VCaP (cell line): Measurements from ENCODE around the gene SLC35E2B.

Experiments used
- H3K27ac ChIP-seq: fragments of 450-650 bp; 2 replicates; pipeline ENCODE4 v1.5.1; 2017
- TF ChIP-seq, protein P1 (sequence below): fragments of 450-650 bp; conservative IDR thresholded peaks from 2 replicates; pipeline ENCODE4 v1.5.1; 2017; ENCODE audit warnings: mild to moderate bottlenecking, moderate library complexity

SLC35E2B gene

DNA sequence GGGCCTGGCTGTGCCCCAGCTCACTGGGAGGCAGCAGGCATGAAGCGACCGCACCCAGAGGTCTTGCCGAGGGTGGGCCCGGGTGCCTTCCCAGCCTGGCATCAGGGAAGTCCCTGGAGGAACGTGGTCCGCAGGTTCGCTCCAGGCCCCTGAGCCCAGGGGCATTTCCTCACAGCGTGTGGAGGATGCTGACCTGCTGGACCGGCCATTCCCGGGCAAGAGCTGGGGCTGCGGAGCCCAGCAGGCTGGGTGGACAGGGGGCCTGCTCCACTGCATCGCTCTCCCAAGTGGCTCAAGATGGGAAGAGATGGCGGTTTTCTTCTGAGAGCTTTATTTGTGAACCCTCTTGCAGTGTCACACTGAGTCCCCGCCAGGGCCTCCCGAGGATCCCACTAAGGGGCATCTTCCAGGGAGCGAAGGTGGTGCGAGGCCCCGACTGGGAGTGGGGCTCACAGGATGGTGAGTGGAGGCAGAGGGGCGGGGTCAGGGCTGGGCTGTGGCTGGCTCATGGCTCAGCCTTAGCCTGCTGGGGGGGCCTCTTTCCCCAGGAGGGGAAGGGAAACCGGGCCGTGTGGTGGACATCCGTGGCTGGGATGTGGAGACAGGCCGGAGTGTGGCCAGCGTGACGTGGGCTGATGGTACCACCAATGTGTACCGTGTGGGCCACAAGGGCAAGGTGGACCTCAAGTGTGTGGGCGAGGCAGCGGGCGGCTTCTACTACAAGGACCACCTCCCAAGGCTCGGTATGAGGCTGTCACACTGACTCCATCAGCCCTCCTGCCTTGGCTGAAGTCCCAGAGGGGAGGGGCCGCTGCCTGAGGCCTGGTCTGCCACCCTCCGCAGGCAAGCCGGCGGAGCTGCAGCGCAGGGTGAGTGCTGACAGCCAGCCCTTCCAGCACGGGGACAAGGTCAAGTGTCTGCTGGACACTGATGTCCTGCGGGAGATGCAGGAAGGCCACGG is 67.9 kb downstream of the SLC35E2B start:
- TF ChIP-seq, protein P1, sequence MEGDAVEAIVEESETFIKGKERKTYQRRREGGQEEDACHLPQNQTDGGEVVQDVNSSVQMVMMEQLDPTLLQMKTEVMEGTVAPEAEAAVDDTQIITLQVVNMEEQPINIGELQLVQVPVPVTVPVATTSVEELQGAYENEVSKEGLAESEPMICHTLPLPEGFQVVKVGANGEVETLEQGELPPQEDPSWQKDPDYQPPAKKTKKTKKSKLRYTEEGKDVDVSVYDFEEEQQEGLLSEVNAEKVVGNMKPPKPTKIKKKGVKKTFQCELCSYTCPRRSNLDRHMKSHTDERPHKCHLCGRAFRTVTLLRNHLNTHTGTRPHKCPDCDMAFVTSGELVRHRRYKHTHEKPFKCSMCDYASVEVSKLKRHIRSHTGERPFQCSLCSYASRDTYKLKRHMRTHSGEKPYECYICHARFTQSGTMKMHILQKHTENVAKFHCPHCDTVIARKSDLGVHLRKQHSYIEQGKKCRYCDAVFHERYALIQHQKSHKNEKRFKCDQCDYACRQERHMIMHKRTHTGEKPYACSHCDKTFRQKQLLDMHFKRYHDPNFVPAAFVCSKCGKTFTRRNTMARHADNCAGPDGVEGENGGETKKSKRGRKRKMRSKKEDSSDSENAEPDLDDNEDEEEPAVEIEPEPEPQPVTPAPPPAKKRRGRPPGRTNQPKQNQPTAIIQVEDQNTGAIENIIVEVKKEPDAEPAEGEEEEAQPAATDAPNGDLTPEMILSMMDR, result 0 out of 2 replicates have a peak, but pooled peaks have one; percentile 8
- no peak overlapping the region for H3K27ac ChIP-seq

DNA sequence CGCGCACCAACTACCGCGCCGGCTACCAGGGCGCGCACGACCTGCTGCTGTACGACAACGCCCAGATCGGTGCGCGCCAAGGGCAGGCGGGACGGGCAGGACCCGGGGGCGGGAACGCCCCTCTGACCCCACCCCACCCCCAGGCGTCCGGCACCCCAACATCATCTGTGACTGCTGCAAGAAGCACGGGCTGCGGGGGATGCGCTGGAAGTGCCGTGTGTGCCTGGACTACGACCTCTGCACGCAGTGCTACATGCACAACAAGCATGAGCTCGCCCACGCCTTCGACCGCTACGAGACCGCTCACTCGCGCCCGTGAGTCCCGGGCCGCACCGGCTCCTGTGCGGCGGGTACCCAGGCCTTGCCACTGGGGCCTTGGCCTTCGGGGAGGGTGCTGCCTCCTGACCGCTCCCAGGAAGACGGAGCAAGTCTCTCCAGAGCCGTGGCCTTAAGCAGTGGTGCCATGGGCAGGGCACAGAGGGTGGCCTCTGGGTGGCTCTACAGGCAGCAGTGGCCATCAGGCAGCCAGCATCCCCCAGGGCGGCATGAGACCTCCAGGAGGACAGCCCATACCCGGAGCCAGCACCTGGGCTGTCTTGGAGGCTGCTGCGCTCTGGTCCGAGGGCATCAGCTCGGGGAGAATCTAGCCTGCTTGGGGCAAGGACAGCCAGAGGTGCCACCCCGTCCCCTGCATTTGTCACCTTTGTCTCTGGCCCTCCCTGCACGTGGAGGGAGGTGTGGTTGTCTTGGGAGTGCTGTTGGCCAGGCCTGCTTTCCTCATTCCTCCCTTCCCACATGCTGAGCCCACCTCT is 68.8 kb downstream of the SLC35E2B start:
- H3K27ac ChIP-seq, result no peak overlapping the region
- TF ChIP-seq, protein P1, result no peak

DNA sequence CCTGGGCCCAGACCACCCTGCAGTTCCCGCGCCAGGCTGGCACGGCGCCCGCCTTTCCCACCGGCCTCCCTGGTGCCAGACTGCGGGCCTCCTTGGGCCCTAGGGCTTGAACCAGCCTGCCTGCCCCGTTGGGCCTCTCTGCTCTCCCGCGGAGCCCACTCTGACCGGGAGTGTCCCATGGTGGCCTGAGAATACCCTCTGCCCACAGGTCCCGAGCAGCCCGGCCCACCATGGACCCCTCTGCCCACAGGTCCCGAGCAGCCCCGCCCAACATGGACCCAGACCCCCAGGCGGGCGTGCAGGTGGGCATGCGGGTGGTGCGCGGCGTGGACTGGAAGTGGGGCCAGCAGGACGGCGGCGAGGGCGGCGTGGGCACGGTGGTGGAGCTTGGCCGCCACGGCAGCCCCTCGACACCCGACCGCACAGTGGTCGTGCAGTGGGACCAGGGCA is 69.4 kb downstream of the SLC35E2B start:
- TF ChIP-seq, protein P1, result no peak
- H3K27ac ChIP-seq, result no peak overlapping the region

DNA sequence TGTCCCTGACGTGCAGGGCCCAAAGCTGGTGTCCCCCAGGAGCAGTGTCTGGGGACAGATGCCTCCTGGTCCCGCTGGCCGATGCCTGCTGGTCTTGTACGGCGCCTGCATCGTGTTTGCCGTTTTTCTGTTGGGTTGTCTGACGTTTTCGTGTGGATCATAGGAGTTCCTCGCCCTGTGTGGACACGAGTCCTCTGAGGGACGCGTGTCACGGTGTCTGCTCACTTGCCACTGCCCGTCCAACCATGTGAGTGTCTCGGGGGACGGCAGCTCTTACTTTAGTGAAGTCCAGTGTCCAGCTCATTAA is 69.9 kb downstream of the SLC35E2B start:
- H3K27ac ChIP-seq, result no peak overlapping the region
- TF ChIP-seq, protein P1, result no peak

DNA sequence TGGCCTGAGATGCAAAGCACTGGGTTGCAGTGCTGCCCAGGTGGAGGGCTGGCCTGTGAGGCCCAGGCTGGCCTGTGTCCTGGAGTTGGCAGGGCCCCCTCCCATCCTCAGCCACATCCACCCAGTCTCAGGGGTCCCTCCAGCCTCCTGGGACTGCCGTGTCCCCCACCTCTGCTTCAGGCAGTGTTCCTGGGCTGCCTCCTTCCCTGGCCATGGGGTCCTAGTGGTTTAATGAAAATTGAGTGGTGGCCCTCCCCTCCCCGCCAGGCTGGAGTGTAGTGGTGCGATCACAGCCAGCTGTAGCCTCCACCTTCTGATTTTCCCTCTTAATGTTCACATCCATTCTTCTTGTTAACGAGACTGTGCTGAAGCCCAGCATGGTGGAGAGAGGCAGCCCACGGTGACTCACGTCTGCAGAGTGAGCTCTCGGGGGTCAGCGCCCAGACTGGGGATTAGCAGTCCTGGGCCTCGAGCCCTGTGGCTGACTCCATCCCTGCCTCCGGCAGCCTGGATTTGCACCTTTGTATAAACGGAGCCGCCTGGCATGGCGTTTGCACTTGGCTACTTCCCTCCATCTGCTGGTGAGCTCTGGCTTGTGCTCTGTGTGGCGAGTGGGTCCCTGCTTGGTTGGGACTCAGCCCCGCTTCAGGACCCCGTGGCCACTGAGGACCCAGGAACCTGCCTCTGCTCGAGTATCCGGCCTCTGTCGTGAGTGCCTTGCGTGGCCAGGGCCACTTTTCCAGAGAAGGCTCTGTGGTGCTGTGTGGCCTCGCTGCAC is 70.4 kb downstream of the SLC35E2B start:
- H3K27ac ChIP-seq, result no peak overlapping the region
- TF ChIP-seq, protein P1, result no peak

DNA sequence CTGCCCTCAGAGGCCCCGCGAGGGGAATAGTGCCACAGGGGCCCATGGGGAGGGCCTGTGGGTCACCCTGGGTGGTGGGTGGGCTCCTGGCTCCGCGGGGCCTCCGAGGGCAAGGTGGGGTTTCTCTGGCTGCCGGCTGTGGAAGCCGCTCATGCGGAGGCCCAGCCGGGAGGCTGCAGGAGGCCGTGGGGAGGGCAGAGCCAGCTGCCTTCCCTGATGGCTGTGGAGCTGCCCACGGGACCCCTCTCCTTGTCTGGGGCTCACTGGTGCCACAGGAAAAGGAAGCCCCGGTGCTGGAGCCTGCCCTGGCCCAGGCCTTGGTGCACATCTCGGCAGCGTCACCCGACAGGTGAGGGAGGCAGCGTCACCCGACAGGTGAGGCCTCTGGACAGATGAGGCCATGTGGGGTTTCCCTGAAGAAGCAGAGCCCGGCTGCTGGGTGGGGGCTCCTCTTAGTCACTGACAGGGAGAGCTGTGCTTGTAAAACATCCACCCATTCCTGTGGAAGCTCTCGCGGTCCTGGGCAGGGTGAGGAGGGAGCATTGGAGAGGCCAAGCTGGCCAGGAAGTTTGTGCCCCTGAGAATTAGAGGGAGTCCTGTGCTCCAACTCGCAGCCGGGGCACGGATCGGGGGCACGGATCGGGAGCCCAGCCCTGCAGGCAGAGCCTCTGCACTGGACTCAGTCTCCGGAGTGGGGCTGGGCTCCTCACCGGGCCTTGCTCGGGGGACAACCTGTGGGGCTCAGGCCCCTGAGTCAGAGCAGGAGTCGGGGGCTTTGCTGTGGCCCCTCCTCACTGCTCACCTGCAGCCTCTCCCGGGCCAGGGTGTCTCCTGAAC is 71.2 kb downstream of the SLC35E2B start:
- TF ChIP-seq, protein P1, result no peak
- no peak overlapping the region for H3K27ac ChIP-seq
